NCI-H1105 (cell line): ENCODE data around the gene LRP5.
"Not testable (repeated sequence)": the region's sequence is repeated elsewhere in the genome, so short reads cannot be mapped to it uniquely, and the experiment has no call there.

Source experiments
- DNase-seq: peaks from one replicate; lab custom pipeline; 2025; lab: John Stamatoyannopoulos, UW

LRP5 gene

GRCh38 chr11:68282141-68282860, 30.1 kb upstream of the LRP5 start:
- no peak for DNase-seq

GRCh38 chr11:68282861-68283230, 29.5 kb upstream of the LRP5 start:
- DNase-seq: no peak

GRCh38 chr11:68284588-68284987, 27.8 kb upstream of the LRP5 start:
- not testable (repeated sequence) for DNase-seq

GRCh38 chr11:68287419-68287818, 25.0 kb upstream of the LRP5 start:
- no peak for DNase-seq

GRCh38 chr11:68289456-68289855, 22.9 kb upstream of the LRP5 start:
- DNase-seq: no peak

- DNase-seq: no peak
These were observed 18.7 kb upstream of the LRP5 start for GRCh38 chr11:68293708-68294107.

GRCh38 chr11:68295271-68295670, 17.1 kb upstream of the LRP5 start:
- DNase-seq: no peak

- DNase-seq: no peak
These were observed 16.5 kb upstream of the LRP5 start for GRCh38 chr11:68295940-68296339.

GRCh38 chr11:68296344-68297051, 15.9 kb upstream of the LRP5 start:
- no peak for DNase-seq

- DNase-seq: no peak
These were observed 15.4 kb upstream of the LRP5 start for GRCh38 chr11:68297052-68297378.

GRCh38 chr11:68297494-68297811, 14.9 kb upstream of the LRP5 start:
- no peak for DNase-seq

GRCh38 chr11:68297812-68298658, 14.4 kb upstream of the LRP5 start:
- peak; percentile 6 for DNase-seq

GRCh38 chr11:68298659-68299516, 13.5 kb upstream of the LRP5 start:
- no peak for DNase-seq

GRCh38 chr11:68299517-68299879, 12.9 kb upstream of the LRP5 start:
- DNase-seq: not testable (repeated sequence)

- DNase-seq: no peak
These were observed 12.1 kb upstream of the LRP5 start for GRCh38 chr11:68300076-68300830.

GRCh38 chr11:68302256-68302655, 10.1 kb upstream of the LRP5 start:
- DNase-seq: no peak

GRCh38 chr11:68302670-68303069, 9.7 kb upstream of the LRP5 start:
- no peak for DNase-seq

GRCh38 chr11:68303083-68303482, 9.3 kb upstream of the LRP5 start:
- DNase-seq: no peak

- no peak for DNase-seq
These were observed 8.2 kb upstream of the LRP5 start for GRCh38 chr11:68303982-68304780.

- no peak for DNase-seq
These were observed 5.8 kb upstream of the LRP5 start for GRCh38 chr11:68306636-68307035.

- DNase-seq: no peak
These were observed 4.3 kb upstream of the LRP5 start for GRCh38 chr11:68308068-68308467.
